8988T (cell line): ENCODE measurements around the gene NPIPB6.
"Not testable (repeated sequence)": the region's sequence is repeated elsewhere in the genome, so short reads cannot be mapped to it uniquely, and the experiment has no call there.

Experiments
- DNase-seq: peaks from one replicate; pipeline ENCODE4 v3.0.0; 2011

Gene NPIPB6

GRCh38 chr16:28363408-28363807, at the start of gene NPIPB6:
TSS of gene NPIPB6 (minus strand) at chr16:28363508. CDS start at chr16:28362822, 686 bp downstream.
- not testable (repeated sequence) for DNase-seq

DNA sequence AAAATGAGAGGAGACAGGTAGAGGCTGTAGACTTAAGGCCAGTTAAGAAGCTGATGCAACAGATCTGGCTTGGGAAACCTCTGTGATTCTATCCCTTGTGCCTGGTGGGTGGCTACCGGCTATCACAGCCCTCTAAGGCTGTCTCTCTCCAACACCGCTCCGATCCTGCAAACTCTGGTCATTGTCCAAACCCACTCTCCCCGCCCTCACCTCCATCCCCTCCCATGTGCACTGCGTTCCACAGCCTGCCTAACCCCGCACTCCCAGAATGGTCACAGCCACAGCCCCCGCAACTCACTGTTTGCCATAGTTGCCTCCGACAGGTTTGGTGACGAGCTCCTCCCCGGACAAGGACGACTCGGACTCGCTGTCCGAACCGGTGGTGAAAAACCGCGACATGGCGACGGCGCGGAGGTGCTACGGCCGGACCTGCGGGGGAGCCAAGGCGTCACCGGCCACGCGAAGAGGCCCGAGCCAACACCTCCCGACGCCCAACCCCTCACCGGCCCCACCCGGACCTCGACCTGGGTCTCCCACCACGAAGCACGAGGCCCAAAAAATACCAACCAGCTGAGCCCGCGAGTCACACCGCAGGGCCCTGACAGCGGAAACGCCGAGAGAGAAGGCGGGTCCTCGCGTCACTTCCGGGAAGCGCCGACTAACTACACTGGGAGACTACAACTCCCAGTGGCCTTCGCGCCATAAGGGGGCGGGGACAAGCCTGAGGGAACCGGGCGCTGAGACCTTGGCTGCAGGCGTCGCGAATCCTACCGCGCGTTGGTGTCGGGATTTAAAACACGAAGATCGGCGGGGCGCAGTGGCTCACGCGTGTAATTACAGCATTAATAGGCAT, 40.1 kb upstream of the NPIPB6 start, which contains the start of gene EIF3CL:
Gene EIF3CL (minus strand): TSS at position 622 of the 853 bp plus-strand sequence. CDS start 223 bp downstream, at position 399.
- DNase-seq: not testable (repeated sequence)

- DNase-seq: not testable (repeated sequence)
Measured at GRCh38 chr16:28392054-28392453, 28.7 kb upstream of the NPIPB6 start.

DNA sequence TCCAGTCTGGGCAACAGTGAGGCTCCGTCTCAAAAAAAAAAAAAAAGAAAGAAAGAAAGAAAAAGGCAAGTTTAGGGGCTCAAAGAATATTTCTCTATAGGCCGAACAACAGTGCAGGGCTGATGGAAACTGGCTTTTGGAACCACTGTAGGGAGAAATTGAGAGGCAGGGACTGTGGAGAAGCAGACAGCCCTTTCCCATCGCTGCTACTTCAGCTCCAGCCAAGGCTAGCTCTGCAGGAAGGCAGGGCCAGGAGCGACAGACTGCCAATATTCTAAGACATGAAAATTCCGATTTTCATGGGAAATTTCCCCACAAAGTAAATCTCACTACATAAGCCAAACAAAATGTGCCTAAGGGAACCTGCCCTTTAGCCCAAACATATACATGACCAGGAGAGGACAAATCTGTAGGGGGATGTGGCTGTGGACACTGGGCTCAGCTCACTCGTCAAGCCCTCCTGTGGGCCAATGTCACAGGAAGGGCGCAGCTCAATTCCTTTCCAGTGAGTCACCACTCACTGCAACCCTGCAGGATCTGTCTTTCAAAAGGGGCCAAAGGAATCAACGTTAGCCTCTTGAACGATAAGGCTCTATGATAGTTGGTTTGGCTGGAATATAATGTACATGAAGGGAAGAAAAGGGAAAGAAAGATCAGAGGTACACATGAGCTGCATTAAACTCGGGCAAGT, 19.0 kb upstream of the NPIPB6 start:
- not testable (repeated sequence) for DNase-seq

DNA sequence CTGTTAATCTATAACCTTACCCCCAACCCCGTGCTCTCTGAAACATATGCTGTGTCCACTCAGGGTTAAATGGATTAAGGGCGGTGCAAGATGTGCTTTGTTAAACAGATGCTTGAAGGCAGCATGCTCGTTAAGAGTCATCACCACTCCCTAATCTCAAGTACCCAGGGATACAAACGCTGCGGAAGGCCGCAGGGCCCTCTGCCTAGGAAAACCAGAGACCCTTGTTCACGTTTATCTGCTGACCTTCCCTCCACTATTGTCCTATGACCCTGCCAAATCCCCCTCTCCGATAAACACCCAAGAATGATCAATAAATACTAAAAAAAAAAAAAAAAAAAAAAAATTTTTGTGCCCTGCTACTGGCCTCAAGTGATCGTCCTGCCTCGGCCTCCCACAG, 14.5 kb upstream of the NPIPB6 start:
- DNase-seq: not testable (repeated sequence)

DNA sequence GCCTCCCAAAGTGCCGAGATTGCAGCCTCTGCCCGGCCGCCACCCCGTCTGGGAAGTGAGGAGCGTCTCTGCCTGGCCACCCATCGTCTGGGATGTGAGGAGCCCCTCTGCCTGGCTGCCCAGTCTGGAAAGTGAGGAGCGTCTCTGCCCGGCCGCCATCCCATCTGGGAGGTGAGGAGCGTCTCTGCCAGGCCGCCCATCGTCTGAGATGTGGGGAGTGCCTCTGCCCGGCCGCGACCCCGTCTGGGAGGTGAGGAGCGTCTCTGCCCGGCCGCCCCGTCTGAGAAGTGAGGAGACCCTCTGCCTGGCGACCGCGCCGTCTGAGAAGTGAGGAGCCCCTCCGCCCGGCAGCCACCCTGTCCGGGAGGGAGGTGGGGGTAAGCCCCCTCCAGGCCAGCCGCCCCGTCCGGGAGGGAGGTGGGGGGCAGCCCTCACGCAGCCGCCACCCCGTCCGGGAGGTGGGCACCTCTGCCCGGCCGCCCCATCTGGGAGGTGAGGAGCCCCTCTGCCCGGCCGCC, 13.9 kb upstream of the NPIPB6 start:
- DNase-seq: not testable (repeated sequence)

DNA sequence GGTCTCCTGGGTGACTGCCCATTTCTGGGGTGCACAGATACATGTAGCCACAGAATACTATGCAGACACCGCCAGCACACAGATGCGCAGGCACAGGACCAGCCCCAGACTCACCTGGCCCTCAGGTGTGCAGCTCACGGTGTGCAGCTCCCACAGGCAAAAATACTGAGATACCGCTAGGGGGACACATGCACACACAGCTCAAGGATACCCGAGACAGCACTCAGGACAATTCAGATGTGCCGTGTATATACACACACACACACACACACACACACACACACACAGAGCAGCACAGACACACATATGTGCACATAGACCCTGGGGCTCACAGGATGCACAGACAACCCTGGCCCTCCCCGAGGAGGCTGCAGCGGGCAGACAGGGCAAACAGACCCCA, 11.8 kb upstream of the NPIPB6 start:
- DNase-seq: not testable (repeated sequence)

GRCh38 chr16:28374281-28374680, 11.0 kb upstream of the NPIPB6 start:
- DNase-seq: not testable (repeated sequence)

DNA sequence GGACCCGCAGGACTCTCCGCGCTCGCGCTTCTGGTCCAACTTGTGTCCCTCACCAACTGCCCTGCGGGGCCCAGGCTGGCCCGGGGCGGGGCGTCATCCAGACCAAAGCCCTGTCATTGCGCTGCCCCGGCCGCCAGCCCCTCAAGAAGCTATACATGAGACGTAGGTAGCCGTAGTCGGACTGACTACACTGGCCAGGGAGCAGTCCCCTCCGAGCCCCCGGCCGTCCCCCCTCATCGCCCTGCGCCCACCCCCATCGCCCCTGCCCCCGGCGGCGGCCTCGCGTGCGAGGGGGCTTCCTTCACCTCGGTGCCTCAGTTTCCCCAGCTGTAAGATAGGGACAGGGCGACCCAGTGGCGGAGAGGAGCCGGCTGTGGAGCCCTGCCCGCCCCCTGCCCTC, 4.6 kb upstream of the NPIPB6 start:
- DNase-seq: not testable (repeated sequence)

- not testable (repeated sequence) for DNase-seq
Measured at GRCh38 chr16:28364268-28365173, 1.2 kb upstream of the NPIPB6 start.

- not testable (repeated sequence) for DNase-seq
Measured at GRCh38 chr16:28362600-28362999, 708 bp downstream of the NPIPB6 start.

- DNase-seq: not testable (repeated sequence)
Measured at GRCh38 chr16:28338230-28338629, 25.1 kb downstream of the NPIPB6 start.

GRCh38 chr16:28336940-28337710, 26.2 kb downstream of the NPIPB6 start:
- DNase-seq: not testable (repeated sequence)

DNA sequence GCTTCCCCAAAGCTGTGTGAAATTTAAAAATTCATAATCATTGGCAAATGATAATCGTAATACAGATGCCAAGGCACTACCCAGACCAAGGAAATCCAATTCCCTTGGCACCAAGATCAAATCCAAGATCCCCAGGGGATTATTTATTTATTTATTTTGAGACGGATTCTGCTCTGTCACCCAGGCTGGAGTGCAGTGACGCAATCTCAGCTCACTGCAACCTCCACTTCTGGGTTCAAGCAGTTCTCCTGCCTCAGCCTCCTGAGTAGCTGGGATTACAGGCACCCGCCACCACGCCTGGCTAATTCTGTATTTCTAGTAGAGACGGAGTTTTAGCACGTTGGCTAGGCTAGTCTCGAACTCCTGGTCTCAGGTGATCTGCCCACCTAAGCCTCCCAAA, 27.6 kb downstream of the NPIPB6 start:
- not testable (repeated sequence) for DNase-seq

DNA sequence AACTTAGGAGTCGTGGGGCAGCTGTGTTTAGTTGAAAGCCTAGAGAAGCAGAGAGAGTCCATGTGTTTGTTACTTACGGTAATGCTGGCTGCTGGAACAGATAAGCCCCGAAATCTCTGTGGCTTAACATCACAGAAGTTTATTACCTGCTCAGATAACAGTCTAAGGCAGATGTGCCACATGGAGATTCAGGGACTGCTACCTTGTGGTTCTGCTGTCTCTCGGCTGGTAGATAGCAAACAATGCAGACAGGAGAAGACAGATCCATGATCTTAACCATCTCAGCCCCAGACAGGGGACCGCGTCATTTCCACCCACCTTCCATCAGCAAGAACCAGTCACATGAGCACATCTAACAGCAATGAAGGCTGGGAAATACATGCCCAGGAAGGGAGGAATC, 30.7 kb downstream of the NPIPB6 start:
- not testable (repeated sequence) for DNase-seq

DNA sequence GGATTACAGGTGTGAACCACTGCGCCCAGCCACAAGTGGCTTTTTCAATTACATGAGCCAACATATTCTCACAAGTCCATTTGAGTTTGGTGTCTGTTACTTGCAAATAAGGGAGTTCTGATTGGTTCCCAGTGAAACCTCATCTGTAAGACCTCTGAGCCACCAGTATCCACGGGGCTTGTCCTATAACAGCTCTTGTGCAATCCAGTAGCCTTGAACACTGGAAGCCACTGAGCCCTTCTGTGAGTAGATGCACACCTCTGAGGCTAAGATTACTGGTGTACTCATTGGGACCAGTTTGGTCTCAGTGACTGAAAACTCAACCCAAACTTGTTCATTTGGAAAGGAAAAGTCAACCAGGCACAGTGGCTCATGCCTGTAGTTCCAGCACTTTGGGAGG, 32.3 kb downstream of the NPIPB6 start:
- not testable (repeated sequence) for DNase-seq

DNA sequence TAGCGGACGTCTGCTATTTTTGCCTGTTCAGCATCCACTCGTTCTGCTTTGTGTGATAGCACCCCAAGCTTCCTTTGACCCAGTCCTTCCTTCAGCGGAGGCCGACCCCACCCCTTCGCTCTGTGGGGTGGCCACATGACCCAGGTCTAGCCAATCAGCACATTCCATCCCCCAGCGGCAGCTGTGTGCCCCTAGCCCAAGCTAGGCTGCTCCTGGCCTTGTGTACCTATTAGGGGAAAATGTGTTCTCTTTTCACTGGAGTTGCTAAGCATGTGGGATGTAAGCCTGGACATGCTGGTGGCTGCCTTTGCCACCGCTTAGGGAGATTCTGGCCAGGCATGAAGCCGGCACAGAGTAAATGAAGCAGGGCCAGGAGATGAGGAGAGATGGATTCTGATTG, 33.1 kb downstream of the NPIPB6 start:
- DNase-seq: not testable (repeated sequence)

- DNase-seq: peak; percentile 66
Measured at GRCh38 chr16:28326881-28327610, 36.3 kb downstream of the NPIPB6 start.

GRCh38 chr16:28324887-28325279, 38.4 kb downstream of the NPIPB6 start:
- DNase-seq: no peak

DNA sequence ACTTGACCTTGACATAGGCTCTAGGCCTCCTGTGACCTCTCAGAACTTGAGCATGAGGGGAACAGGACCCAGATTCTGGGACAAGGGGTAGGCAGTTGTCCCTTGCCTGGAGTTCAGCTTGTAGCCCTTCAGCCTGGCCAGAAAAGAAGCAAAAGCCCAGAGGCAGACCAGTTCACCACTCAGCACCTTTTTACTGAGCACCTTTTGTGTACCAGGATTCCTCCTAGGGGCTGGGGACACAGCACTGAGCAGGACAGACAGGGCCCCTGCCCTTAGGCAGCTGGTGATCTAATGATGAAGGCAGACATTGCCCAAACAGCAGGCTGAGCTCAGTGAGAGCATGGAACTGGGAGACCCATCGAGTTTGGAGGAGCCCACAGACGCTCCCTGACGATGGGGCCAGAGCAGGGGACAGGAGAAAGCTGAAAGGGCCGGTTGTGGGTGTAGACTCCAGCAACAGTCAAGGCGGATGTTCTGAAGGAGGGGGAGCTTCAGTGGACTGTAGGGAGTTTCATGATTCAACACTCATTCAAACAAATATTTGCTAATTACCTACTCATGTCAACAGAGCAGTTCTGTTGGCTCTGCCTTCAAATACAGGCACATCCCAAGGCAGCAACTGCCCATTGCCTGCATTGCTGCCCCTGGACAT, 38.9 kb downstream of the NPIPB6 start:
- DNase-seq: no peak
